Liver (tissue), 9 donors: ENCODE data around the gene CD19. TPM values are rescaled to one million over a fixed set of nuclear protein-coding genes. Genes with fewer than 3 reads are reported as not detected.

Experiments
- DNase-seq: peaks from one replicate; pipeline ENCODE4 v3.0.0-alpha.2; 2017; ENCODE audit warnings: low spot score
- H3K27ac ChIP-seq, 2 donors: one replicate each; pipeline ENCODE4 v1.7.0; 2013; ENCODE audit warnings: inconsistent platforms in 2 of 2, low read length in 2 of 2, control low read depth in 1 of 2, low read depth in 1 of 2, mild to moderate bottlenecking in 1 of 2
- H3K27me3 ChIP-seq, 4 donors: one replicate each; pipeline versions ENCODE4 v1.6.1 to v1.7.0; 2013; ENCODE audit warnings: low read length in 3 of 4, inconsistent platforms in 1 of 4, mild to moderate bottlenecking in 1 of 4, moderate library complexity in 1 of 4; ENCODE audit not compliant: control insufficient read depth in 4 of 4, insufficient read depth in 4 of 4
- H3K36me3 ChIP-seq, 4 donors: one replicate each; pipeline versions ENCODE4 v1.6.1 to v1.7.0; 2013; ENCODE audit warnings: low read length in 3 of 4, mild to moderate bottlenecking in 3 of 4, low read depth in 1 of 4, moderate library complexity in 1 of 4; ENCODE audit not compliant: control insufficient read depth in 4 of 4, insufficient read depth in 3 of 4
- H3K4me1 ChIP-seq, 4 donors: one replicate each; pipeline versions ENCODE4 v1.6.1 to v1.7.0; 2013; ENCODE audit warnings: low read length in 3 of 4, mild to moderate bottlenecking in 3 of 4, moderate library complexity in 1 of 4; ENCODE audit not compliant: control insufficient read depth in 4 of 4, insufficient read depth in 4 of 4
- H3K4me3 ChIP-seq, 3 donors: one replicate each; pipeline versions ENCODE4 v1.6.1 to v1.7.0; 2013; ENCODE audit warnings: low read length in 3 of 3, control low read depth in 1 of 3, low read depth in 1 of 3, mild to moderate bottlenecking in 1 of 3
- H3K9ac ChIP-seq, 2 donors: one replicate each; pipeline ENCODE4 v1.7.0; 2013; ENCODE audit warnings: low read length in 2 of 2, mild to moderate bottlenecking in 2 of 2, moderate library complexity in 2 of 2, control low read depth in 1 of 2, low read depth in 1 of 2
- H3K9me3 ChIP-seq, 4 donors: one replicate each; pipeline versions ENCODE4 v1.6.1 to v1.7.0; 2013; ENCODE audit warnings: low read length in 3 of 4; ENCODE audit not compliant: control insufficient read depth in 4 of 4
- EGR1 ChIP-seq, 2 donors: IDR thresholded peaks; 2 replicates each; pipeline ENCODE4 v1.6.1; 2016 to 2018; ENCODE audit warnings: antibody characterized with exemption in 2 of 2, low read depth in 2 of 2
- FOXA1 ChIP-seq: IDR thresholded peaks from 2 replicates; pipeline ENCODE4 v1.6.1; 2016; ENCODE audit warnings: antibody characterized with exemption
- FOXA2 ChIP-seq: IDR thresholded peaks from 2 replicates; pipeline ENCODE4 v1.6.1; 2016; ENCODE audit warnings: antibody characterized with exemption
- GABPA ChIP-seq, 2 donors: IDR thresholded peaks in 1 of 2; conservative IDR thresholded peaks in 1 of 2; 2 replicates each; pipeline ENCODE4 v1.6.1; 2016; ENCODE audit warnings: antibody characterized with exemption in 2 of 2, mild to moderate bottlenecking in 1 of 2, moderate library complexity in 1 of 2
- HNF4A ChIP-seq, 2 donors: conservative IDR thresholded peaks; 2 replicates each; pipeline ENCODE4 v1.6.1; 2016; ENCODE audit warnings: antibody characterized with exemption in 2 of 2, mild to moderate bottlenecking in 2 of 2
- HNF4G ChIP-seq: IDR thresholded peaks from 2 replicates; pipeline ENCODE4 v1.6.1; 2016; ENCODE audit warnings: antibody characterized with exemption
- JUND ChIP-seq, 2 donors: IDR thresholded peaks; 2 replicates each; pipeline ENCODE4 v1.6.1; 2016; ENCODE audit warnings: antibody characterized with exemption in 2 of 2
- MAX ChIP-seq: IDR thresholded peaks from 2 replicates; pipeline ENCODE4 v1.6.1; 2016; ENCODE audit warnings: antibody characterized with exemption
- NR2F2 ChIP-seq: IDR thresholded peaks from 2 replicates; pipeline ENCODE4 v1.6.1; 2016; ENCODE audit warnings: antibody characterized with exemption
- RAD21 ChIP-seq, 2 donors: IDR thresholded peaks; 2 replicates each; pipeline ENCODE4 v1.6.1; 2016; ENCODE audit warnings: antibody characterized with exemption in 2 of 2, mild to moderate bottlenecking in 2 of 2
- REST ChIP-seq: IDR thresholded peaks from 2 replicates; pipeline ENCODE4 v1.6.1; 2016; ENCODE audit warnings: antibody characterized with exemption, mild to moderate bottlenecking
- RXRA ChIP-seq, 2 donors: IDR thresholded peaks; 2 replicates each; pipeline ENCODE4 v1.6.1; 2017 to 2018; ENCODE audit warnings: antibody characterized with exemption in 2 of 2, mild to moderate bottlenecking in 1 of 2
- SP1 ChIP-seq: IDR thresholded peaks from 2 replicates; pipeline ENCODE4 v1.6.1; 2018; ENCODE audit warnings: antibody characterized with exemption, mild to moderate bottlenecking
- TAF1 ChIP-seq: conservative IDR thresholded peaks from 2 replicates; pipeline ENCODE4 v1.6.1; 2016; ENCODE audit warnings: antibody characterized with exemption, mild to moderate bottlenecking
- YY1 ChIP-seq: IDR thresholded peaks from 2 replicates; pipeline ENCODE4 v1.6.1; 2016; ENCODE audit warnings: antibody characterized with exemption, mild to moderate bottlenecking
- WGBS: extraction: QIAGEN DNeasy Blood & Tissue Kit; methylation state at CpG from one replicate; pipeline ENCODE4 v1.1.7; 2013; 5-methylcytosine and 5-hydroxymethylcytosine counted together
- polyA plus RNA-seq, 2 donors: library from polyadenylated mRNA; stranded (reverse) in 1 of 2; unstranded in 1 of 2; fragments of 200-250 nt in 1 of 2; fragments of >200 nt in 1 of 2; fragmentation: Nextera tagmentation in 1 of 2; extraction: Ambion mirVana in 1 of 2; gene quantifications; one replicate each; pipeline versions ENCODE4 v1.2.1 to v1.2.3, GENCODE V29; 2013 to 2015
- total RNA-seq, 2 donors: library from RNA; depleted of rRNA; stranded (reverse); fragments of >200 nt; gene quantifications; one replicate each; pipeline ENCODE4 v1.2.3, GENCODE V29; 2014
- TF ChIP-seq, protein P1 (sequence below): fragments of 150-350 bp; IDR thresholded peaks from 2 replicates; pipeline ENCODE4 v1.5.1; 2017; ENCODE audit warnings: improper control_type of control experiment, low read depth, low read length; ENCODE audit not compliant: missing input control
- TF ChIP-seq, protein P2 (sequence below): IDR thresholded peaks from 2 replicates; pipeline ENCODE4 v1.6.1; 2016; ENCODE audit warnings: antibody characterized with exemption
- donor health status: healthy.
- donor health status: healthy.
- donor health status: healthy.
- donor health status: healthy.
- donor health status: healthy.

Gene CD19
- total and polyA plus RNA-seq, 4 donors, result 0.08 to 1.2 (median 0.49) TPM

DNA sequence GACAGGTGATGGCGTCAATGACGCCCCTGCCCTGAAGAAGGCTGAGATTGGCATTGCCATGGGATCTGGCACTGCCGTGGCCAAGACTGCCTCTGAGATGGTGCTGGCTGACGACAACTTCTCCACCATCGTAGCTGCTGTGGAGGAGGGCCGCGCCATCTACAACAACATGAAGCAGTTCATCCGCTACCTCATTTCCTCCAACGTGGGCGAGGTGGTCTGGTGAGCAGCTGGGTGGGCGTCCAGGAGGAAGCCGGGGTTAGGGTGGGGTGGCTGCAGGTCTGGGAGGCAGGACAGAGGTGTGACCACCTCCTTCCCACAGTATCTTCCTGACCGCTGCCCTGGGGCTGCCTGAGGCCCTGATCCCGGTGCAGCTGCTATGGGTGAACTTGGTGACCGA, 29.9 kb upstream of the CD19 start:
- no peaks in the 10 kb centered on the region for H3K9me3 ChIP-seq
- WGBS, result 89% methylated on average over 15 of the region's 15 CpGs
- no peak for TF ChIP-seq FOXA1
- no peak for TF ChIP-seq SP1
- no peak for TF ChIP-seq MAX
- TF ChIP-seq, protein P1, sequence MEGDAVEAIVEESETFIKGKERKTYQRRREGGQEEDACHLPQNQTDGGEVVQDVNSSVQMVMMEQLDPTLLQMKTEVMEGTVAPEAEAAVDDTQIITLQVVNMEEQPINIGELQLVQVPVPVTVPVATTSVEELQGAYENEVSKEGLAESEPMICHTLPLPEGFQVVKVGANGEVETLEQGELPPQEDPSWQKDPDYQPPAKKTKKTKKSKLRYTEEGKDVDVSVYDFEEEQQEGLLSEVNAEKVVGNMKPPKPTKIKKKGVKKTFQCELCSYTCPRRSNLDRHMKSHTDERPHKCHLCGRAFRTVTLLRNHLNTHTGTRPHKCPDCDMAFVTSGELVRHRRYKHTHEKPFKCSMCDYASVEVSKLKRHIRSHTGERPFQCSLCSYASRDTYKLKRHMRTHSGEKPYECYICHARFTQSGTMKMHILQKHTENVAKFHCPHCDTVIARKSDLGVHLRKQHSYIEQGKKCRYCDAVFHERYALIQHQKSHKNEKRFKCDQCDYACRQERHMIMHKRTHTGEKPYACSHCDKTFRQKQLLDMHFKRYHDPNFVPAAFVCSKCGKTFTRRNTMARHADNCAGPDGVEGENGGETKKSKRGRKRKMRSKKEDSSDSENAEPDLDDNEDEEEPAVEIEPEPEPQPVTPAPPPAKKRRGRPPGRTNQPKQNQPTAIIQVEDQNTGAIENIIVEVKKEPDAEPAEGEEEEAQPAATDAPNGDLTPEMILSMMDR, result no peak
- TF ChIP-seq, protein P2, sequence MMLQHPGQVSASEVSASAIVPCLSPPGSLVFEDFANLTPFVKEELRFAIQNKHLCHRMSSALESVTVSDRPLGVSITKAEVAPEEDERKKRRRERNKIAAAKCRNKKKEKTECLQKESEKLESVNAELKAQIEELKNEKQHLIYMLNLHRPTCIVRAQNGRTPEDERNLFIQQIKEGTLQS, result no peak
- no peak for TF ChIP-seq NR2F2
- no peak for TF ChIP-seq JUND (IDR thresholded peaks at IDR 0.05)
- H3K36me3 ChIP-seq, result peaks cover 0 to 16% (median 3%) of the 10 kb centered on the region in 4 donors
- no peak for DNase-seq
- H3K4me1 ChIP-seq, result no peaks in the 10 kb centered on the region
- no peak overlapping the region for H3K27ac ChIP-seq
- no peak overlapping the region for H3K4me3 ChIP-seq
- no peak overlapping the region for H3K9ac ChIP-seq
- H3K27me3 ChIP-seq, result no peaks in the 10 kb centered on the region

- H3K27me3 ChIP-seq, result no peaks in the 10 kb centered on the region
- no peaks in the 10 kb centered on the region for H3K4me1 ChIP-seq
- DNase-seq, result no peak
- H3K9ac ChIP-seq, result no peak overlapping the region
- no peaks in the 10 kb centered on the region for H3K9me3 ChIP-seq
- TF ChIP-seq HNF4G (no peak), RAD21 (IDR thresholded peaks at IDR 0.05) (no peak), MAX (no peak), TAF1 (no peak), NR2F2 (no peak), EGR1 (IDR thresholded peaks at IDR 0.05; ENCODE audit: low read depth in 2 of 2) (no peak), REST (no peak), GABPA (IDR thresholded peaks at IDR 0.05 in 1 of 2, conservative IDR thresholded peaks at IDR 0.05 in 1 of 2) (no peak), RXRA (IDR thresholded peaks at IDR 0.05) (no peak), HNF4A (conservative IDR thresholded peaks at IDR 0.05) (no peak), YY1 (no peak), SP1 (no peak), FOXA2 (no peak), FOXA1 (no peak), JUND (IDR thresholded peaks at IDR 0.05) (no peak)
- TF ChIP-seq, protein P2, result no peak
- TF ChIP-seq, protein P1, result no peak
- WGBS, result 71% methylated on average over 11 of the region's 11 CpGs
- no peak overlapping the region for H3K4me3 ChIP-seq
- H3K27ac ChIP-seq, result no peak overlapping the region
- H3K36me3 ChIP-seq, result peaks cover 0 to 16% (median 3%) of the 10 kb centered on the region in 4 donors
Measured at GRCh38 chr16:28902909-28903308, 28.9 kb upstream of the CD19 start.
